Body of pancreas (tissue), 4 donors: Measurements from ENCODE around the gene MAP1A. TPM values are rescaled to one million over a fixed set of nuclear protein-coding genes. Genes with fewer than 3 reads are reported as not detected.

Source experiments
- ATAC-seq: fragments of 150-250 bp; one replicate; pipeline ENCODE4 v1.9.1; 2016
- DNase-seq, 4 donors: peaks; one replicate each; pipeline ENCODE4 v3.0.0-alpha.2; 2019
- H3K27ac ChIP-seq, 4 donors: fragments of 200-600 bp; sonication (generic); 1 replicate in 3 of 4; 2 replicates in 1 of 4; pipeline versions ENCODE4 v1.5.1 to v1.6.1; 2016 to 2019; ENCODE audit warnings: mild to moderate bottlenecking in 1 of 4, mixed read lengths in 1 of 4, moderate library complexity in 1 of 4
- H3K27me3 ChIP-seq, 2 donors: fragments of 200-600 bp; sonication (generic); one replicate each; pipeline ENCODE4 v1.6.0; 2016; ENCODE audit warnings: mild to moderate bottlenecking in 1 of 2
- H3K36me3 ChIP-seq, 2 donors: fragments of 200-600 bp; sonication (generic); replicated peaks in 1 of 2; 2 replicates each; pipeline ENCODE4 v1.5.1; 2016; ENCODE audit warnings: low read depth in 2 of 2; ENCODE audit not compliant: insufficient read depth in 1 of 2
- H3K4me1 ChIP-seq: fragments of 200-600 bp; sonication (generic); one replicate; pipeline ENCODE4 v1.6.0; 2016
- H3K4me3 ChIP-seq, 2 donors: fragments of 200-600 bp; sonication (generic); 1 replicate in 1 of 2; 2 replicates in 1 of 2; pipeline ENCODE4 v1.5.1; 2016 to 2019
- H3K9me3 ChIP-seq, 3 donors: fragments of 200-600 bp; sonication (generic); 1 replicate in 2 of 3; 2 replicates in 1 of 3; pipeline ENCODE4 v1.5.1; 2016
- CTCF ChIP-seq, 7 experiments: fragments of 450-650 bp in 4 of 7; fragments of 200-600 bp in 3 of 7; sonication (generic) in 3 of 7; IDR thresholded peaks; one replicate each; pipeline ENCODE4 v1.5.1; 2016 to 2019; ENCODE audit warnings: antibody characterized with exemption in 7 of 7
- POLR2A ChIP-seq, 3 donors: fragments of 450-650 bp; IDR thresholded peaks; one replicate each; pipeline ENCODE4 v1.6.1; 2016; ENCODE audit warnings: antibody characterized with exemption in 3 of 3, mild to moderate bottlenecking in 2 of 3
- WGBS, 2 donors: methylation state at CpG; one replicate each; pipeline ENCODE4 v1.1.5; 2017; 5-methylcytosine and 5-hydroxymethylcytosine counted together
- intact Hi-C: fragments of 100-400 bp; cut with DNase I; formaldehyde crosslinking; loops from one replicate; pipeline ENCODE4 v1.15.1; 2023
- total RNA-seq, 2 donors: library from RNA; depleted of rRNA; stranded (reverse); fragments of >200 nt; gene quantifications; one replicate each; pipeline ENCODE4 v1.1.0, GENCODE V29; 2016

Gene MAP1A
- total RNA-seq, 2 donors from 2014 or later: 3.1 to 4.0 TPM

GRCh38 chr15:43522247-43522646 lies 4.8 kb downstream of the MAP1A start:
- intact Hi-C loops: no loop called here
- no peak for TF ChIP-seq POLR2A (IDR thresholded peaks at IDR 0.05)
- no peak for TF ChIP-seq CTCF (IDR thresholded peaks at IDR 0.05)
- 61 to 76% methylated on average over 7 to 9 of the region's 9 CpGs for WGBS, 2 donors

GRCh38 chr15:43523646-43524045 lies 6.2 kb downstream of the MAP1A start:
- Histone ChIP-seq H3K4me3 (no peak overlapping the region), H3K36me3 (no peaks in the 10 kb centered on the region), H3K27ac (no peak overlapping the region), H3K27me3 (no peaks in the 10 kb centered on the region), H3K9me3 (no peaks in the 10 kb centered on the region), H3K4me1 (no peaks in the 10 kb centered on the region)
- TF ChIP-seq POLR2A (IDR thresholded peaks at IDR 0.05): no peak
- TF ChIP-seq CTCF (IDR thresholded peaks at IDR 0.05): no peak
- WGBS, 2 donors: 84% methylated on average over 3 to 7 of the region's 7 CpGs
- intact Hi-C loops: no loop called here
- no peak for ATAC-seq
- no peak for DNase-seq

More at GRCh38 chr15:43522247-43522646, 4.8 kb downstream of the MAP1A start:
- Histone ChIP-seq H3K9me3 (no peaks in the 10 kb centered on the region), H3K36me3 (no peaks in the 10 kb centered on the region), H3K27me3 (no peaks in the 10 kb centered on the region), H3K4me1 (no peaks in the 10 kb centered on the region), H3K27ac (no peak overlapping the region), H3K4me3 (no peak overlapping the region)
- ATAC-seq (no peak), DNase-seq (no peak)

GRCh38 chr15:43524254-43524845 lies 6.9 kb downstream of the MAP1A start:
- intact Hi-C loops: no loop called here
- Histone ChIP-seq H3K4me1 (no peaks in the 10 kb centered on the region), H3K9me3 (no peaks in the 10 kb centered on the region), H3K36me3 (no peaks in the 10 kb centered on the region), H3K27me3 (no peaks in the 10 kb centered on the region), H3K4me3 (no peak overlapping the region), H3K27ac (no peak overlapping the region)
- ATAC-seq: no peak
- no peak for DNase-seq
- TF ChIP-seq POLR2A (IDR thresholded peaks at IDR 0.05): no peak
- TF ChIP-seq CTCF (IDR thresholded peaks at IDR 0.05): no peak
- 80 to 86% methylated on average over 4 of the region's 4 CpGs for WGBS, 2 donors

GRCh38 chr15:43525131-43525530 lies 7.7 kb downstream of the MAP1A start:
- Histone ChIP-seq H3K4me3 (no peak overlapping the region), H3K27me3 (no peaks in the 10 kb centered on the region), H3K4me1 (no peaks in the 10 kb centered on the region), H3K36me3 (no peaks in the 10 kb centered on the region), H3K27ac (no peak overlapping the region), H3K9me3 (no peaks in the 10 kb centered on the region)
- WGBS, 2 donors: 69 to 80% methylated on average over 1 to 4 of the region's 4 CpGs
- ATAC-seq (no peak), DNase-seq (no peak)
- intact Hi-C loops: no loop called here
- TF ChIP-seq CTCF (IDR thresholded peaks at IDR 0.05) (no peak), POLR2A (IDR thresholded peaks at IDR 0.05) (no peak)

- DNase-seq (no peak), ATAC-seq (no peak)
- H3K4me1 ChIP-seq: no peaks in the 10 kb centered on the region
- H3K4me3 ChIP-seq: no peak overlapping the region
- intact Hi-C loops: no loop called here
- 79 to 81% methylated on average over 10 to 11 of the region's 11 CpGs for WGBS, 2 donors
- H3K27ac ChIP-seq: no peak overlapping the region
- TF ChIP-seq POLR2A (IDR thresholded peaks at IDR 0.05) (no peak), CTCF (IDR thresholded peaks at IDR 0.05) (no peak)
- no peaks in the 10 kb centered on the region for H3K9me3 ChIP-seq
- H3K36me3 ChIP-seq: no peaks in the 10 kb centered on the region
- no peaks in the 10 kb centered on the region for H3K27me3 ChIP-seq
Measured at GRCh38 chr15:43526261-43526930, 9.0 kb downstream of the MAP1A start.
